ENCODE data around the gene TM9SF4. TPM values are rescaled to one million over a fixed set of nuclear protein-coding genes. Genes with fewer than 3 reads are reported as not detected.

TM9SF4 gene
- total RNA-seq, 1 experiment from 2014 or later, result 7.4 TPM

Other genes starting within 250 kb of the TM9SF4 start
- gene DUSP15, start 239.2 kb upstream of the TM9SF4 start, total RNA-seq (2014; rRNA removed; shearing (Covaris generic); ENCODE audit: low replicate concordance), result 1.3 and 1.9 TPM in 2 replicates
- not detected in 2 replicates for gene TTLL9, start 239.1 kb upstream of the TM9SF4 start, total RNA-seq (2014; rRNA removed; shearing (Covaris generic); ENCODE audit: low replicate concordance)
- 31.4 and 31.5 TPM in 2 replicates for gene PDRG1, start 157.7 kb upstream of the TM9SF4 start, total RNA-seq (2014; rRNA removed; shearing (Covaris generic); ENCODE audit: low replicate concordance)
- not detected in 2 replicates for gene XKR7, start 141.6 kb upstream of the TM9SF4 start, total RNA-seq (2014; rRNA removed; shearing (Covaris generic); ENCODE audit: low replicate concordance)
- gene CCM2L, start 99.3 kb upstream of the TM9SF4 start, total RNA-seq (2014; rRNA removed; shearing (Covaris generic); ENCODE audit: low replicate concordance), result not detected in 2 replicates
- not detected in 2 replicates for gene HCK, start 57.5 kb upstream of the TM9SF4 start, total RNA-seq (2014; rRNA removed; shearing (Covaris generic); ENCODE audit: low replicate concordance)
- 0.40 and 0.49 TPM in 2 replicates for gene PLAGL2, start 98.0 kb downstream of the TM9SF4 start, total RNA-seq (2014; rRNA removed; shearing (Covaris generic); ENCODE audit: low replicate concordance)
- 42.7 and 56.6 TPM in 2 replicates for gene POFUT1, start 98.2 kb downstream of the TM9SF4 start, total RNA-seq (2014; rRNA removed; shearing (Covaris generic); ENCODE audit: low replicate concordance)
- gene KIF3B, start 167.9 kb downstream of the TM9SF4 start, total RNA-seq (2014; rRNA removed; shearing (Covaris generic); ENCODE audit: low replicate concordance), result 6.8 and 7.0 TPM in 2 replicates
- gene ASXL1, start 248.6 kb downstream of the TM9SF4 start, total RNA-seq (2014; rRNA removed; shearing (Covaris generic); ENCODE audit: low replicate concordance), result 25.2 and 39.8 TPM in 2 replicates